Astrocyte (in vitro differentiated cells and primary cell): Measurements from ENCODE around the gene IQCH. TPM values are rescaled to one million over a fixed set of nuclear protein-coding genes. Genes with fewer than 3 reads are reported as not detected.

Source experiments
- DNase-seq: peaks from one replicate; pipeline ENCODE4 v3.0.0-alpha.2; 2010; ENCODE audit warnings: low read depth
- FAIRE-seq: peaks from 2 replicates; lab custom pipeline; 2011; peaks lifted over from hg19 to GRCh38; lab: Jason Lieb, UNC
- H2AFZ ChIP-seq: 2 replicates; pipeline ENCODE4 v1.6.0; 2012; ENCODE audit warnings: low read depth, low read length, inconsistent platforms
- H3K27ac ChIP-seq: 2 replicates; pipeline ENCODE4 v1.5.1; 2011; ENCODE audit warnings: low read depth, low read length, inconsistent platforms
- H3K27me3 ChIP-seq: 2 replicates; pipeline ENCODE4 v1.6.0; 2011; ENCODE audit warnings: low read length, inconsistent platforms; ENCODE audit not compliant: insufficient read depth
- H3K36me3 ChIP-seq: 2 replicates; pipeline ENCODE4 v1.5.1; 2011; ENCODE audit warnings: low read length, inconsistent platforms; ENCODE audit not compliant: insufficient read depth
- H3K4me1 ChIP-seq: 2 replicates; pipeline ENCODE4 v1.5.1; 2011; ENCODE audit warnings: low read length, inconsistent platforms; ENCODE audit not compliant: insufficient read depth
- H3K4me2 ChIP-seq: 2 replicates; pipeline ENCODE4 v1.6.0; 2012; ENCODE audit warnings: low read length, inconsistent platforms
- H3K4me3 ChIP-seq: 2 replicates; pipeline ENCODE4 v1.5.1; 2011; ENCODE audit warnings: low read depth, mild to moderate bottlenecking, low read length, inconsistent platforms; ENCODE audit not compliant: insufficient read depth
- H3K79me2 ChIP-seq: 2 replicates; pipeline ENCODE4 v1.6.0; 2012; ENCODE audit warnings: mild to moderate bottlenecking, low read length, inconsistent platforms; ENCODE audit not compliant: insufficient read depth
- H3K9ac ChIP-seq: 2 replicates; pipeline ENCODE4 v1.6.0; 2012; ENCODE audit warnings: mild to moderate bottlenecking, low read length, inconsistent platforms
- H3K9me3 ChIP-seq: 2 replicates; pipeline ENCODE4 v1.5.1; 2012; ENCODE audit warnings: low read depth, mild to moderate bottlenecking, low read length, inconsistent platforms; ENCODE audit not compliant: insufficient read depth
- H4K20me1 ChIP-seq: 2 replicates; pipeline ENCODE4 v1.6.0; 2012; ENCODE audit warnings: low read length, inconsistent platforms; ENCODE audit not compliant: insufficient read depth
- H3K27ac Mint-ChIP-seq: one replicate; pipeline ENCODE4 v1.8.0; 2021; ENCODE audit warnings: mild to moderate bottlenecking, mixed read lengths; ENCODE audit not compliant: unreplicated experiment
- H3K27me3 Mint-ChIP-seq: one replicate; pipeline ENCODE4 v1.8.0; 2021; ENCODE audit warnings: low read depth, mixed read lengths; ENCODE audit not compliant: unreplicated experiment
- H3K36me3 Mint-ChIP-seq: one replicate; pipeline ENCODE4 v1.8.0; 2021; ENCODE audit warnings: low read depth, mixed read lengths; ENCODE audit not compliant: unreplicated experiment
- H3K4me1 Mint-ChIP-seq: one replicate; pipeline ENCODE4 v1.8.0; 2021; ENCODE audit warnings: low read depth, mixed read lengths; ENCODE audit not compliant: unreplicated experiment
- H3K4me3 Mint-ChIP-seq: one replicate; pipeline ENCODE4 v1.8.0; 2021; ENCODE audit warnings: mild to moderate bottlenecking, moderate library complexity, mixed read lengths; ENCODE audit not compliant: unreplicated experiment
- H3K9me3 Mint-ChIP-seq: one replicate; pipeline ENCODE4 v1.8.0; 2021; ENCODE audit warnings: mild to moderate bottlenecking, mixed read lengths; ENCODE audit not compliant: unreplicated experiment
- EZH2 ChIP-seq: IDR thresholded peaks from 2 replicates; pipeline ENCODE4 v1.6.1; 2012; ENCODE audit warnings: mild to moderate bottlenecking, low read length, inconsistent platforms; ENCODE audit not compliant: insufficient read depth
- total RNA-seq: library from RNA; stranded (reverse); gene quantifications from 2 replicates; pipeline ENCODE4 v1.2.1, GENCODE V29; 2021
- TF ChIP-seq, protein P1 (sequence below): IDR thresholded peaks from 2 replicates; pipeline ENCODE4 v1.5.1; 2011; ENCODE audit warnings: low read depth, mild to moderate bottlenecking, inconsistent platforms, low read length, moderate library complexity; ENCODE audit not compliant: insufficient read depth

The IQCH gene
- total RNA-seq, 1 donor from 2014 or later = 2.7 TPM

DNA sequence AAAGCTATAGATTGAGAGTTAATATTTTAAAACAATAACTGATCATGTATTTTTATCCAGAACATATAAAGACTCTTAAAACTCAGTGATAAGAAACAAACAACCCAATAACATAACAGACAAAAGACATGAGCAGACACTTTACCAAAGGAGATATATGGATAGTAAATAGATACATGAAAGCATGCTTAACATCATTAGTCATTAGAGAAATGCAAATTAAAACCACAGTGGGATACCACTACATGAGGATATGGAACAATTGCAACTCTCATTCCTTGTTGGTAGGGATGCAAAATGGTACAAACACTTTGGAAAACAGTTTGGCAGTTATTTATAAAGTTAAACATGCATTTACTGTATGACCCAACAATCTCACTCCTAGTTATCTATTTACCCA is 95.0 kb downstream of the IQCH start:
- peaks cover 1% of the 10 kb centered on the region for H3K36me3 Mint-ChIP-seq
- no peaks in the 10 kb centered on the region for H4K20me1 ChIP-seq
- H3K27ac ChIP-seq = no peak overlapping the region
- no peak for TF ChIP-seq EZH2
- TF ChIP-seq, protein P1, sequence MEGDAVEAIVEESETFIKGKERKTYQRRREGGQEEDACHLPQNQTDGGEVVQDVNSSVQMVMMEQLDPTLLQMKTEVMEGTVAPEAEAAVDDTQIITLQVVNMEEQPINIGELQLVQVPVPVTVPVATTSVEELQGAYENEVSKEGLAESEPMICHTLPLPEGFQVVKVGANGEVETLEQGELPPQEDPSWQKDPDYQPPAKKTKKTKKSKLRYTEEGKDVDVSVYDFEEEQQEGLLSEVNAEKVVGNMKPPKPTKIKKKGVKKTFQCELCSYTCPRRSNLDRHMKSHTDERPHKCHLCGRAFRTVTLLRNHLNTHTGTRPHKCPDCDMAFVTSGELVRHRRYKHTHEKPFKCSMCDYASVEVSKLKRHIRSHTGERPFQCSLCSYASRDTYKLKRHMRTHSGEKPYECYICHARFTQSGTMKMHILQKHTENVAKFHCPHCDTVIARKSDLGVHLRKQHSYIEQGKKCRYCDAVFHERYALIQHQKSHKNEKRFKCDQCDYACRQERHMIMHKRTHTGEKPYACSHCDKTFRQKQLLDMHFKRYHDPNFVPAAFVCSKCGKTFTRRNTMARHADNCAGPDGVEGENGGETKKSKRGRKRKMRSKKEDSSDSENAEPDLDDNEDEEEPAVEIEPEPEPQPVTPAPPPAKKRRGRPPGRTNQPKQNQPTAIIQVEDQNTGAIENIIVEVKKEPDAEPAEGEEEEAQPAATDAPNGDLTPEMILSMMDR = no peak
- peaks cover 8% of the 10 kb centered on the region for H3K9me3 Mint-ChIP-seq
- H3K9ac ChIP-seq = no peak overlapping the region
- no peaks in the 10 kb centered on the region for H3K4me1 ChIP-seq
- no peak overlapping the region for H3K27ac Mint-ChIP-seq
- no peak overlapping the region for H3K4me2 ChIP-seq
- no peaks in the 10 kb centered on the region for H3K27me3 Mint-ChIP-seq
- FAIRE-seq (no peak), DNase-seq (no peak)
- no peak overlapping the region for H3K4me3 ChIP-seq
- H3K36me3 ChIP-seq = no peaks in the 10 kb centered on the region
- no peak overlapping the region for H2AFZ ChIP-seq
- no peak overlapping the region for H3K4me3 Mint-ChIP-seq
- H3K79me2 ChIP-seq = no peaks in the 10 kb centered on the region
- H3K27me3 ChIP-seq = no peaks in the 10 kb centered on the region
- no peaks in the 10 kb centered on the region for H3K9me3 ChIP-seq
- H3K4me1 Mint-ChIP-seq = peaks cover 1% of the 10 kb centered on the region

- Histone ChIP-seq H4K20me1 (no peaks in the 10 kb centered on the region), H3K4me2 (no peak overlapping the region), H2AFZ (no peak overlapping the region), H3K4me1 (no peaks in the 10 kb centered on the region), H3K9me3 (no peaks in the 10 kb centered on the region), H3K4me3 (no peak overlapping the region), H3K27me3 (no peaks in the 10 kb centered on the region), H3K9ac (no peak overlapping the region), H3K27ac (no peak overlapping the region), H3K79me2 (no peaks in the 10 kb centered on the region), H3K36me3 (no peaks in the 10 kb centered on the region)
- Mint-ChIP-seq H3K4me3 (no peak overlapping the region), H3K4me1 (peaks cover 1% of the 10 kb centered on the region), H3K27ac (no peak overlapping the region), H3K9me3 (peaks cover 7% of the 10 kb centered on the region), H3K36me3 (peaks cover 1% of the 10 kb centered on the region), H3K27me3 (no peaks in the 10 kb centered on the region)
- DNase-seq = no peak
- FAIRE-seq = no peak
- TF ChIP-seq, protein P1 = no peak
- TF ChIP-seq EZH2 = no peak
These were observed 95.5 kb downstream of the IQCH start for GRCh38 chr15:67350042-67350441.

GRCh38 chr15:67358391-67358790 is 103.8 kb downstream of the IQCH start:
- no peak overlapping the region for H2AFZ ChIP-seq
- H3K36me3 Mint-ChIP-seq = peaks cover 2% of the 10 kb centered on the region
- no peaks in the 10 kb centered on the region for H3K9me3 Mint-ChIP-seq
- TF ChIP-seq, protein P1 = no peak
- TF ChIP-seq EZH2 = no peak
- no peak overlapping the region for H3K4me3 ChIP-seq
- no peaks in the 10 kb centered on the region for H3K4me1 Mint-ChIP-seq
- no peak for FAIRE-seq
- H3K27ac Mint-ChIP-seq = no peak overlapping the region
- H3K4me1 ChIP-seq = no peaks in the 10 kb centered on the region
- H3K36me3 ChIP-seq = no peaks in the 10 kb centered on the region
- no peaks in the 10 kb centered on the region for H3K9me3 ChIP-seq
- DNase-seq = no peak
- no peaks in the 10 kb centered on the region for H4K20me1 ChIP-seq
- no peak overlapping the region for H3K9ac ChIP-seq
- H3K27ac ChIP-seq = no peak overlapping the region
- peaks cover 12% of the 10 kb centered on the region for H3K27me3 Mint-ChIP-seq
- no peaks in the 10 kb centered on the region for H3K27me3 ChIP-seq
- H3K4me2 ChIP-seq = no peak overlapping the region
- H3K4me3 Mint-ChIP-seq = no peak overlapping the region
- no peaks in the 10 kb centered on the region for H3K79me2 ChIP-seq
